ENCODE data around the gene ZNF611. TPM values are rescaled to one million over a fixed set of nuclear protein-coding genes. Genes with fewer than 3 reads are reported as not detected.
"Not testable (repeated sequence)": the region's sequence is repeated elsewhere in the genome, so short reads cannot be mapped to it uniquely, and the experiment has no call there.

The ZNF611 gene
- total RNA-seq, 4 donors from 2014 or later, result 8.2 to 45.0 (median 15.0) TPM

DNA sequence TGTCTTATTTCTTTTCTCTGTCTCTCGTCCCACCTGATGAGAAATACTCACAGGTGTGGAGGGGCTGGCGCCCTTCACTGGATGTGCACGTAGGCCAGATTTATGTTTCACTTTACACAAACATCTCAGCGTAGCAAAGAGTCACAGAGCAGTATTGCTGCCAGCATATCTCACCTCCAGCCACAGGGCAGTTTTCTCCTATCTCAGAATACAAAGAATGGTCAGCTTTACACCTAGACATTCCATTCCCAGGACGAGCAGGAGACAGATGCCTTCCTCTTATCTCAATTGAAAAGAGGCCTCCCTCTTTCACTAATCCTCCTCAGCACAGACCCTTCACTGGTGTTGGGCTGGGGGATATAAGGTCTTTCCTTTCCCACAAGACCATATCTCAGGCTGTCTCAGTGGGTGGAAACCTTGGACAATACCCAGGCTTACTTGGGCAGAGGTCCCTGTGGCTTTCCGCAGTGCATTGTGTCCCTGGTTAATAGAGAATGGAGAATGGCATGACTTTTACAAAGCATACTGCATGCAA, 7.2 kb upstream of the ZNF611 start:
- Histone ChIP-seq H3K4me1 (no peaks in the 10 kb centered on the region), H3K4me3 (no peak overlapping the region), H3K9me3 (no peaks in the 10 kb centered on the region), H3K27me3 (no peaks in the 10 kb centered on the region), H3K36me3 (no peaks in the 10 kb centered on the region), H3K27ac (no peak overlapping the region)
- intact Hi-C loops (cut with DNase I; ENCODE audit: low total_unique reads), result no loop called here
- in situ Hi-C loops (cut with MboI; ENCODE audit: low pct_ligation_motif_present in 1 of 4, low pct_unique_long_range_greater_than_20kb in 1 of 4, low sequenced_read_pairs in 3 of 4), result loop anchor here in 3 of 4 donors (10.0 to 25.0 kb wide), 2 partner anchors 480 to 487 kb away; partner anchors contain the start of gene ZNF766 (in 2 of the 3)
- no peak for TF ChIP-seq POLR2AphosphoS5 (IDR thresholded peaks at IDR 0.05)
- no peak for TF ChIP-seq POLR2A (IDR thresholded peaks at IDR 0.05)
- no peak for TF ChIP-seq EP300 (IDR thresholded peaks at IDR 0.05; ENCODE audit: low read depth)
- TF ChIP-seq, protein P1, sequence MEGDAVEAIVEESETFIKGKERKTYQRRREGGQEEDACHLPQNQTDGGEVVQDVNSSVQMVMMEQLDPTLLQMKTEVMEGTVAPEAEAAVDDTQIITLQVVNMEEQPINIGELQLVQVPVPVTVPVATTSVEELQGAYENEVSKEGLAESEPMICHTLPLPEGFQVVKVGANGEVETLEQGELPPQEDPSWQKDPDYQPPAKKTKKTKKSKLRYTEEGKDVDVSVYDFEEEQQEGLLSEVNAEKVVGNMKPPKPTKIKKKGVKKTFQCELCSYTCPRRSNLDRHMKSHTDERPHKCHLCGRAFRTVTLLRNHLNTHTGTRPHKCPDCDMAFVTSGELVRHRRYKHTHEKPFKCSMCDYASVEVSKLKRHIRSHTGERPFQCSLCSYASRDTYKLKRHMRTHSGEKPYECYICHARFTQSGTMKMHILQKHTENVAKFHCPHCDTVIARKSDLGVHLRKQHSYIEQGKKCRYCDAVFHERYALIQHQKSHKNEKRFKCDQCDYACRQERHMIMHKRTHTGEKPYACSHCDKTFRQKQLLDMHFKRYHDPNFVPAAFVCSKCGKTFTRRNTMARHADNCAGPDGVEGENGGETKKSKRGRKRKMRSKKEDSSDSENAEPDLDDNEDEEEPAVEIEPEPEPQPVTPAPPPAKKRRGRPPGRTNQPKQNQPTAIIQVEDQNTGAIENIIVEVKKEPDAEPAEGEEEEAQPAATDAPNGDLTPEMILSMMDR (IDR thresholded peaks at IDR 0.05), result no peak
- 65 to 67% methylated on average over 4 to 6 of the region's 6 CpGs for WGBS, 2 donors (ENCODE audit: low coverage in 1 of 2)
- DNase-seq, result no peak

DNA sequence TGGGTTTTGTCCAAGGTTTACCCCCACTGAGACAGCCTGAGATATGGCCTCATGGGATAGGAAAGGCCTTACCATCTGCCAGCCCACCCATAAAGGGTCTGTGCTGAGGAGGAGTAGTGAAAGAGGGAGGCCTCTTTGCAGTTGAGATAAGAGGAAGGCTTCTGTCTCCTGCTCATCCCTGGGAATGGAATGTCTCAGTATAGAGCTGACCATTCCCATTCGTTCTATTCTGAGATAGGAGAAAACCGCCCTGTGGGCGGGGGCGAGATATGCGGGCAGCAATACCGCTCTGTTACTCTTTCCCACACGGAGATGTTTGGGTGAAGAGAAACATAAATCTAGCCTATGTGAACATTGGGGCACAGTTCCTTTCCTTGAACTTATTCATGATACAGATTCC, 6.5 kb upstream of the ZNF611 start:
- H3K27ac ChIP-seq; intact Hi-C loops (cut with DNase I; ENCODE audit: low total_unique reads); H3K4me1 ChIP-seq; H3K4me3 ChIP-seq; H3K9me3 ChIP-seq; H3K27me3 ChIP-seq; H3K36me3 ChIP-seq; DNase-seq: not testable (repeated sequence)
- 61 to 71% methylated on average over 5 to 7 of the region's 7 CpGs for WGBS, 2 donors (ENCODE audit: low coverage in 1 of 2)
- in situ Hi-C loops (cut with MboI; ENCODE audit: low pct_ligation_motif_present in 1 of 4, low pct_unique_long_range_greater_than_20kb in 1 of 4, low sequenced_read_pairs in 3 of 4), result loop anchor here in 3 of 4 donors (10.0 to 25.0 kb wide), 2 partner anchors 479 to 487 kb away; partner anchors contain the start of gene ZNF766 (in 2 of the 3)

DNA sequence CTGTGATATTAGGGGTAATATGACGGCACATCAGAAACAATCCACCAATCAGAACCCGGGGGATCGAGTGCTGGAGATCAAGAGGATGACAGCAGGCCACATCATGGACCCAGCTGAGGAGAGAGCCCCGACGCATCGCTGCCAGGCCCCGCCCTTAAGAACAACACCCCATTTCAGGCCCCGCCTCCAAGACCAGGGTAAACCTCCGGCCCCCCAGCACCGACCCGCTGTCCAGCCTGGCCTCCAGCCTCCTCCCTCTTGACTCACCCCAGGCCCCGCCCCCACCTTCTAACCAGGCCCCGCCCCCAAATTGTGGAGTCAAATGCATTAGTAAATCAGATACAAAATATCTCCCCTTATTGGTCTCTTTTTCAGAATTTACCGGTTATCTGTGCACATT, 4.7 kb upstream of the ZNF611 start:
- H3K4me1 ChIP-seq, result peaks cover 0 to 10% (median 8%) of the 10 kb centered on the region in 4 donors
- WGBS, 2 donors (ENCODE audit: low coverage in 1 of 2), result 88% methylated on average over 1 to 14 of the region's 14 CpGs
- no peaks in the 10 kb centered on the region for H3K27me3 ChIP-seq
- TF ChIP-seq POLR2AphosphoS5 (IDR thresholded peaks at IDR 0.05) (no peak), POLR2A (IDR thresholded peaks at IDR 0.05) (no peak), EP300 (IDR thresholded peaks at IDR 0.05; ENCODE audit: low read depth) (no peak)
- TF ChIP-seq, protein P1 (IDR thresholded peaks at IDR 0.05), result no peak
- in situ Hi-C loops (cut with MboI; ENCODE audit: low pct_ligation_motif_present in 1 of 4, low pct_unique_long_range_greater_than_20kb in 1 of 4, low sequenced_read_pairs in 3 of 4) (loop anchor here in 2 of 4 donors (25.0 kb wide), 1 partner anchor 477 kb away; the partner anchor contains the start of gene ZNF766 (in 2 of the 2)), intact Hi-C loops (cut with DNase I; ENCODE audit: low total_unique reads) (no loop called here)
- no peaks in the 10 kb centered on the region for H3K9me3 ChIP-seq
- H3K36me3 ChIP-seq, result no peaks in the 10 kb centered on the region
- no peak overlapping the region for H3K4me3 ChIP-seq
- DNase-seq, result no peak
- H3K27ac ChIP-seq, result no peak overlapping the region

DNA sequence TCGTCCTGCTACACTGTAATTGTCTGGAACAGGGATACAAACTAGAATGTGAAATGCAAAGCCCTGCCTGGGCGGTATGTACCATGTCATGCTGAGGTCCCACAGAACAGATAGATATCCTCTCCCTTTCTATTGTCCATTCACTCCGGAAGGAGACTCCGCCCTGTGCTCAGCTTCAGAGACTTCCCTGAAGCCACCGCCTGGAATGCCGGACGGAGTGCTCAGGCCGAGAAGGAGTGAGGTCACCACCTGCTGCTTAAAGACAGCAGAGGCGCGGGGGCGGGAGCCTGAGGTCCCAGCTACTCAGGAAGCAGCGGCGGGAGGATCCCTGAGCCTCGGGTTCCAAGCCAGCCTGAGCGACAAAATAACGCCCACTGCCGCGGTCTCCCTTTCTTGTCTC, 890 bp upstream of the ZNF611 start:
- in situ Hi-C loops (cut with MboI; ENCODE audit: low pct_ligation_motif_present in 1 of 4, low pct_unique_long_range_greater_than_20kb in 1 of 4, low sequenced_read_pairs in 3 of 4) (loop anchor here in 2 of 4 donors (25.0 kb wide), 1 partner anchor 473 kb away; the partner anchor contains the start of gene ZNF766 (in 2 of the 2)), intact Hi-C loops (cut with DNase I; ENCODE audit: low total_unique reads) (no loop called here)
- Histone ChIP-seq H3K27ac (peak overlapping the region; percentile 88 to 96 (median 94)), H3K36me3 (no peaks in the 10 kb centered on the region), H3K4me1 (peaks cover 0 to 23% (median 10%) of the 10 kb centered on the region in 4 donors), H3K9me3 (no peaks in the 10 kb centered on the region), H3K27me3 (no peaks in the 10 kb centered on the region), H3K4me3 (peak overlapping the region in 3 of 4 donors; percentile 83 to 97 (median 96))
- TF ChIP-seq POLR2A (IDR thresholded peaks at IDR 0.05) (no peak), POLR2AphosphoS5 (IDR thresholded peaks at IDR 0.05) (peak in 1 of 3 donors; percentile 27)
- TF ChIP-seq, protein P1 (IDR thresholded peaks at IDR 0.05), result no peak
- peak; percentile 68 for DNase-seq
- 49 to 58% methylated on average over 13 to 18 of the region's 18 CpGs for WGBS, 2 donors (ENCODE audit: low coverage in 1 of 2)

All from transverse colon (tissue), 4 donors.